ENCODE measurements around the gene JMJD8.
A peak's percentile ranks its signal among the peaks of the same experiment; 100 is the strongest.

Gene JMJD8

DNA sequence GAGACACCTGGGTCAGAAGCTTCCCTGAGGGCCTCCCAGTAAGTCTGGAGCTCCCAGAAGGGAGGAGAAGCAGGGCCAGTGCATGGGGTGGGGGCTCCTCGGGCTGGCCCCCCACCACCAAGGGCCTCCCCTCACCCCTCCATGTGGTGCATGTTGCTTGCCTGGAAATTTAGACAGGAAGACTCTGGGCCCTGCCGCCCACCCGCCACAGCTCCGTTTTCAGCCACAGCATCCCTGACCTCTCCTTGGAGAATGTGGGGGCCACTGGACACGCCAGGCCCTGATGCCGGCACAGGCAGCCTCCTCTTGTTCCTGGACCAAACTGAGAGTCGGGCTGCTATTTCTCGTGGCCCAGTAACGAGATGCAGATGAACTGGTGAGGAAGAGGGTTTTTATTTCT is 45.3 kb downstream of the JMJD8 start:
- no peak for DNase-seq (ENCODE audit: low read depth in 2 of 2)

GRCh38 chr16:638034-638543 is 46.0 kb downstream of the JMJD8 start:
- no peak for DNase-seq (ENCODE audit: low read depth in 2 of 2)

GRCh38 chr16:637081-638018 is 46.8 kb downstream of the JMJD8 start:
- DNase-seq (ENCODE audit: low read depth in 2 of 2) = peak; percentile 85 to 87

DNA sequence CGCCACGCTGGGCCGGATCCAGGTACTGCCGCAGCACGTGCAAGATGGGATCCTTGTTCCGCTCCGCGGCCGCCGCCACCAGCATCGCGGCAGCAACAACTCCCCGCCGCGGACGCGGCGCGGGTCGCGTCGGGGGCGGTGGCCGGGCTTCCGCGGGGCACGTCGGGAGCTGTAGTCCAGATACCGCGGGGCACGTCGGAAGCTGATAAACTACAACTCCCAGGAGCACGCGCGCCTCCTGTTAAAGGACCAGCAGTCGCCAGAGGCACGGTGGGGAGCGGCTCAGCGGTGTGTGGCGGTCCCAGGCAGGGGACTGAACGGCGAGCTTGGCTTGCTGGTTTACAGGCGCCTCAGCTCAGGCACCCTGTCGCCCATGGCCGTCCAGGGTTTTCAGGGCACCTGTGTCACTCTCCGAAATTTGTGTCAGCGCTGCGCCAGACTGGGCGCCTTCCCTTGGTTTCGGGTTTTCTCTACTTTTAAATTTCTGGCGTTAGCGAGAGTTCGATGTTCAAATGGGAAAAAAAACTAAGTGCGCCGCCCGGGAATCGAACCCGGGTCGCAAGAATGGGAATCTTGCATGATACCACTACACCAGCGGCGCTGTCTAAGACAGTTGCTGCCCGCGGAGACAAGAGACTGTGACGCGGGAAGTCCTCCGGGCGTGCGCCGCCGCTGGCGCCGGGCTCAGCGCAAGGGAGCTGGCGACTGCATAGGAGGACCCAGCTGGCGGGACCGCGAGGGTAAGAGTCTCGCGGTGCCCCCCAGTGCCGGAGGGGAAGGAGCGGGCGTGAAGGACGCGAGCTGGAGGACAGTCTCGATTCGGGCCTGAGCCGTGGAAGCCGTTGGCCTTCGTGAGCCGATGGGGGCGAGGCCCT is 47.7 kb downstream of the JMJD8 start, which contains the start of gene METTL26:
Gene METTL26 (minus strand): TSS at position 100 of the 875 bp plus-strand sequence. CDS start 15 bp downstream, at position 85.
- DNase-seq (ENCODE audit: low read depth in 2 of 2) = peak; percentile 86 to 88

DNA sequence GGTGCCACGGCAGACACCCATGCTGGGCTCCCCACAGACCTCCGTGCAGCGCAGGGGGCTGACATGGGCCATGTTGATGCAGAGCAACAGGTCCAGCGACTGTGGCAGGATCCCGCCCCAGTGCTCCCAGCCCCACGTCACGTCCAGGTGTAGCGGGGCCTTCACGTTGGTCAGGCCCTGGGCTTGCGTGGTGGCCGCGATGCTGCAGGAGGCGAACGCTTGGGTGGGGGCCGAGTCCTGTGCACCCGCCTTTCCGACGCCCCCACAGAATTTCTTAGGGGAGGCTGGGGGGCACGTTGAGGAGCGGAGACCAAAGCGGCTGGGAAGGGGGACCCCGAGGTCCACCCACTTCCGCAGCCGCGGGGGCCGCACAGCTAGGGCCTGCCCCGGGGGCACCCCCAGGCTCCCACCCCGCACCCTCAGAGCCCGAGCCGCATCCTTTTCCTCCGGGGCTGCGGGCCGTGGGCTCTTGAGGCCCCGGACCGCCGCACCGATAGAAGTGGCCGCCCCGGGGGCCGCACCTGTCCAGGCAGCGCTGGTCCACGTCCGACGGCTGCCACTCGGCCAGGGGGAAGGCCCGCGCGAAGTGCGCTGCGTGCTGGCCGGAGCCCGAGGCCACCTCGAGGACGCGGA is 48.4 kb downstream of the JMJD8 start:
- DNase-seq (ENCODE audit: low read depth in 2 of 2) = no peak

DNA sequence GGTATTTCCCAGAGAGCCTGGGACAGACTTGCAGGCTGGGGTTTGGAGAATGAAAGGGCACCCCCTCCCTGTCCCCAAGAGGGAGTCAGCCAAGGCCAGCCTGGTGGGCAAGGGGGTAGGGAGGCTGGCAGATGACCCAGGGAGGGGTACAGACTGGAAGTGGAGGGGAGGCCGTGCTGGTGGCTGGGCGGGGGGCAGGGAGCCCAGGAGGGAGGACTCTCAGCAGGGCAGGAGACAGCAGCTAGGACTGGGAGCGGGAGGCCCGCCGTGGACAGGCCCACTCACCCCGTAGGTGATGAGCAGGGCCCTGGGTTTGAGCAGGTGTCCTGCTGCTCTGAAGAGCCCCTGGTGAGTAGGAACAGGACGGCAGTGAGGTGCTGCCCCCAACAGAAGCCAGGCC is 49.1 kb downstream of the JMJD8 start:
- DNase-seq (ENCODE audit: low read depth in 2 of 2) = no peak

DNA sequence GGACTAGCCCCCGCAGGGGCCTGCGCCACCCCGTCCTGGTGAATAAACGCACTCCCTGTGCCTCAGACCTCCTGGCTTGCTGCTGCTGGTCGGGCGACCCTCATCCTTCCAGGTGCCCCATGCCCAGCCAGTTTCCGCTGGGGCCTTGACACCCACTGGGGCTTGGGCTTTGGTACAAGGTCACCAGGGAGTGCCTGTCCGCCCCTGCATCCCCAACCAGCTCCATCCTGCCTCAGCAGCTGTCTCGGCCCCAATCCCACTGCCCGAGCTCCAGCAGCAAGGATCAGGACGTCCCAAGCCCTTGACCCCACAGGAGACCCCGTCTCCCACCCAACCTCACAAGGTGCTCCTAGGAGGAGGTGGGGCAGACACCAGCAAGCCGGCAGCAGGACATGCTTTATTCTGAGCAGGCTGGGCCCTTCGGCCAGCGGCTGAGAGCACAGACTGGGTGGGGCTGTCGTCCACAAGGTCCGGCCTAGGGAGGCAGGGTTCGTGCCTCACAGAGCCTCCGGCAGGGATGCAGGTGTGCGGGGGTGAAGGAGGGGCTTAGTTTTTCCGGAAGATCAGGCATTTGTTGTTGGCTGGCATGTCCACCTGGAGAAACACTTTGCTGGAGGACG is 50.0 kb downstream of the JMJD8 start:
- DNase-seq (ENCODE audit: low read depth in 2 of 2) = no peak

DNA sequence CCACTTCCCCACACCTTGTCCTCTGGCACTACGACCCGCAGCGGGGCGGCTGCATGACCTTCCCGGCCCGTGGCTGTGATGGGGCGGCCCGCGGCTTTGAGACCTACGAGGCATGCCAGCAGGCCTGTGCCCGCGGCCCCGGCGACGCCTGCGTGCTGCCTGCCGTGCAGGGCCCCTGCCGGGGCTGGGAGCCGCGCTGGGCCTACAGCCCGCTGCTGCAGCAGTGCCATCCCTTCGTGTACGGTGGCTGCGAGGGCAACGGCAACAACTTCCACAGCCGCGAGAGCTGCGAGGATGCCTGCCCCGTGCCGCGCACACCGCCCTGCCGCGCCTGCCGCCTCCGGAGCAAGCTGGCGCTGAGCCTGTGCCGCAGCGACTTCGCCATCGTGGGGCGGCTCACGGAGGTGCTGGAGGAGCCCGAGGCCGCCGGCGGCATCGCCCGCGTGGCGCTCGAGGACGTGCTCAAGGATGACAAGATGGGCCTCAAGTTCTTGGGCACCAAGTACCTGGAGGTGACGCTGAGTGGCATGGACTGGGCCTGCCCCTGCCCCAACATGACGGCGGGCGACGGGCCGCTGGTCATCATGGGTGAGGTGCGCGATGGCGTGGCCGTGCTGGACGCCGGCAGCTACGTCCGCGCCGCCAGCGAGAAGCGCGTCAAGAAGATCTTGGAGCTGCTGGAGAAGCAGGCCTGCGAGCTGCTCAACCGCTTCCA is 50.6 kb downstream of the JMJD8 start:
- DNase-seq (ENCODE audit: low read depth in 2 of 2) = no peak

DNA sequence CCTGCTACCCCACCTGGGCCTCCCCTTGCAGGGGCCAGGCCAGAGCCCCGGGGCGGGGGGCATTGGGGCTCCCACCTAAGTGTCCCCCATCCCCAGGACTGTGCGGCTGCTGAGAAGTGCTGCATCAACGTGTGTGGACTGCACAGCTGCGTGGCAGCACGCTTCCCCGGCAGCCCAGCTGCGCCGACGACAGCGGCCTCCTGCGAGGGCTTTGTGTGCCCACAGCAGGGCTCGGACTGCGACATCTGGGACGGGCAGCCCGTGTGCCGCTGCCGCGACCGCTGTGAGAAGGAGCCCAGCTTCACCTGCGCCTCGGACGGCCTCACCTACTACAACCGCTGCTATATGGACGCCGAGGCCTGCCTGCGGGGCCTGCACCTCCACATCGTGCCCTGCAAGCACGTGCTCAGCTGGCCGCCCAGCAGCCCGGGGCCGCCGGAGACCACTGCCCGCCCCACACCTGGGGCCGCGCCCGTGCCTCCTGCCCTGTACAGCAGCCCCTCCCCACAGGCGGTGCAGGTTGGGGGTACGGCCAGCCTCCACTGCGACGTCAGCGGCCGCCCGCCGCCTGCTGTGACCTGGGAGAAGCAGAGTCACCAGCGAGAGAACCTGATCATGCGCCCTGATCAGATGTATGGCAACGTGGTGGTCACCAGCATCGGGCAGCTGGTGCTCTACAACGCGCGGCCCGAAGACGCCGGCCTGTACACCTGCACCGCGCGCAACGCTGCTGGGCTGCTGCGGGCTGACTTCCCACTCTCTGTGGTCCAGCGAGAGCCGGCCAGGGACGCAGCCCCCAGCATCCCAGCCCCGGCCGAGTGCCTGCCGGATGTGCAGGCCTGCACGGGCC is 51.4 kb downstream of the JMJD8 start:
- DNase-seq (ENCODE audit: low read depth in 2 of 2) = no peak

DNA sequence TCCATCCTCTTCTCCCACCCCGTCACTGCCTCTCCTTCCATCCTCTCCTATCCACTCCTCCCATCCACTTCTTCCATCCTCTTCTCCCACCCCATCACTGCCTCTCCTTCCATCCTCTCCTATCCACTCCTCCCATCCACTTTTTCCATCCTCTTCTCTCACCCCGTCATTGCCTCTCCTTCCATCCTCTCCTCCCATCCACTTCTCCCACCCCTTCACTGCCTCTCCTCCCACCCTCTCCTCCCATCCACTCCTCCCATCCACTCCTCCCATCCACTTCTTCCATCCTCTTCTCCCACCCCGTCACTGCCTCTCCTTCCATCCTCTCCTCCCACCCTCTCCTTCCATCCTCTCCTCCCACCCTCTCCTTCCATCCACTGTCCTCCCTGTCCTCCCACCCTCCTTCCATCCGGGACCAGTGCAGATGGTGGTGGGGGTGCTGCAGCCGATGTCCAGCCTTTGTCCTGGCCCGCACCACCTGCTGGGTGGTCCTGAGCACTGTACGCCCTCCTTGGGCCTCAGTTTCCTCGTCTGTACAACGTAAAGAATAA is 52.3 kb downstream of the JMJD8 start:
- DNase-seq (ENCODE audit: low read depth in 2 of 2) = no peak
